GM12872 (cell line): ENCODE results near the gene ARPC2.

Experiments
- CTCF ChIP-seq: IDR thresholded peaks from 3 replicates; pipeline ENCODE4 v1.5.1; 2011; ENCODE audit warnings: low read depth, mild to moderate bottlenecking, low read length, moderate library complexity; ENCODE audit not compliant: insufficient read depth

The ARPC2 gene

GRCh38 chr2:218193701-218194100, 23.3 kb upstream of the ARPC2 start:
- no peak for TF ChIP-seq CTCF

GRCh38 chr2:218194880-218195279, 22.1 kb upstream of the ARPC2 start:
- TF ChIP-seq CTCF: no peak

- TF ChIP-seq CTCF: no peak
These were observed 20.0 kb upstream of the ARPC2 start for GRCh38 chr2:218196974-218197373.

- TF ChIP-seq CTCF: no peak
These were observed 14.7 kb upstream of the ARPC2 start for GRCh38 chr2:218202266-218202665.

- TF ChIP-seq CTCF: no peak
These were observed 7.9 kb upstream of the ARPC2 start for GRCh38 chr2:218209078-218209477.

GRCh38 chr2:218214116-218214515, 2.9 kb upstream of the ARPC2 start:
- TF ChIP-seq CTCF: no peak

- no peak for TF ChIP-seq CTCF
These were observed 684 bp upstream of the ARPC2 start for GRCh38 chr2:218216336-218216673.
